GM19239 (cell line): Measurements from ENCODE around the gene DIPK2B.

Experiments
- DNase-seq: peaks from one replicate; pipeline ENCODE4 v3.0.0; 2011; ENCODE audit warnings: low spot score; ENCODE audit not compliant: insufficient read length
- FAIRE-seq: peaks from 2 replicates; lab custom pipeline; 2011; peaks lifted over from hg19 to GRCh38; lab: Jason Lieb, UNC

The DIPK2B gene

GRCh38 chrX:45200741-45201234 is at the start of gene DIPK2B:
Gene DIPK2B, minus strand, starts transcription at chrX:45200876. Its CDS starts 50 bp downstream, at chrX:45200826.
- DNase-seq = no peak
- FAIRE-seq = no peak

- FAIRE-seq = no peak
- DNase-seq = no peak
Measured at GRCh38 chrX:45240301-45240700, 39.6 kb upstream of the DIPK2B start.

- DNase-seq = no peak
- FAIRE-seq = no peak
Measured at GRCh38 chrX:45238489-45238888, 37.8 kb upstream of the DIPK2B start.

- DNase-seq = no peak
- no peak for FAIRE-seq
Measured at GRCh38 chrX:45233531-45233930, 32.9 kb upstream of the DIPK2B start.

GRCh38 chrX:45232139-45232538 is 31.5 kb upstream of the DIPK2B start:
- FAIRE-seq (no peak), DNase-seq (no peak)

- FAIRE-seq (no peak), DNase-seq (no peak)
Measured at GRCh38 chrX:45230410-45230809, 29.7 kb upstream of the DIPK2B start.

GRCh38 chrX:45229348-45229747 is 28.7 kb upstream of the DIPK2B start:
- DNase-seq (no peak), FAIRE-seq (no peak)

GRCh38 chrX:45228126-45228525 is 27.4 kb upstream of the DIPK2B start:
- DNase-seq = no peak
- no peak for FAIRE-seq

GRCh38 chrX:45208121-45208856 is 7.6 kb upstream of the DIPK2B start:
- FAIRE-seq = no peak
- no peak for DNase-seq

- DNase-seq = no peak
- FAIRE-seq = no peak
Measured at GRCh38 chrX:45202171-45202570, 1.5 kb upstream of the DIPK2B start.

- FAIRE-seq = no peak
Measured at GRCh38 chrX:45198706-45199105, 2.0 kb downstream of the DIPK2B start.

GRCh38 chrX:45198301-45198700 is 2.4 kb downstream of the DIPK2B start:
- no peak for DNase-seq
- no peak for FAIRE-seq

More at GRCh38 chrX:45198706-45199105, 2.0 kb downstream of the DIPK2B start:
- DNase-seq = no peak

- DNase-seq = no peak
- no peak for FAIRE-seq
Measured at GRCh38 chrX:45196701-45197100, 4.0 kb downstream of the DIPK2B start.

- DNase-seq (no peak), FAIRE-seq (no peak)
Measured at GRCh38 chrX:45191820-45192409, 8.8 kb downstream of the DIPK2B start.

- FAIRE-seq (no peak), DNase-seq (no peak)
Measured at GRCh38 chrX:45191383-45191782, 9.3 kb downstream of the DIPK2B start.

- FAIRE-seq (no peak), DNase-seq (no peak)
Measured at GRCh38 chrX:45187731-45188130, 12.9 kb downstream of the DIPK2B start.

- no peak for DNase-seq
- no peak for FAIRE-seq
Measured at GRCh38 chrX:45186643-45187026, 14.0 kb downstream of the DIPK2B start.

- DNase-seq = no peak
- FAIRE-seq = no peak
Measured at GRCh38 chrX:45184211-45184610, 16.5 kb downstream of the DIPK2B start.

GRCh38 chrX:45172890-45173289 is 27.8 kb downstream of the DIPK2B start:
- DNase-seq (no peak), FAIRE-seq (no peak)

- FAIRE-seq = no peak
- no peak for DNase-seq
Measured at GRCh38 chrX:45166781-45167180, 33.9 kb downstream of the DIPK2B start.

GRCh38 chrX:45165726-45166125 is 35.0 kb downstream of the DIPK2B start:
- no peak for DNase-seq
- FAIRE-seq = no peak

- FAIRE-seq = no peak
- DNase-seq = no peak
Measured at GRCh38 chrX:45164995-45165394, 35.7 kb downstream of the DIPK2B start.
